Non-pigmented ciliary epithelial cell (primary cell): ENCODE data around the gene MTOR.

Experiments used
- DNase-seq: peaks from one replicate; pipeline ENCODE4 v3.0.0-alpha.2; 2010; ENCODE audit warnings: low read depth

The MTOR gene

GRCh38 chr1:11216074-11216473 is 46.3 kb downstream of the MTOR start:
- DNase-seq, result no peak

GRCh38 chr1:11215381-11216005 is 46.9 kb downstream of the MTOR start:
- DNase-seq, result no peak

GRCh38 chr1:11214698-11215380 is 47.5 kb downstream of the MTOR start:
- no peak for DNase-seq

GRCh38 chr1:11211925-11212587 is 50.3 kb downstream of the MTOR start:
- no peak for DNase-seq

- no peak for DNase-seq
Measured at GRCh38 chr1:11211461-11211860, 50.9 kb downstream of the MTOR start.

- no peak for DNase-seq
Measured at GRCh38 chr1:11207898-11208611, 54.3 kb downstream of the MTOR start.

GRCh38 chr1:11204396-11205190 is 57.8 kb downstream of the MTOR start:
- no peak for DNase-seq

GRCh38 chr1:11198851-11199594 is 63.3 kb downstream of the MTOR start:
- no peak for DNase-seq

- no peak for DNase-seq
Measured at GRCh38 chr1:11198257-11198656, 64.1 kb downstream of the MTOR start.

- DNase-seq, result no peak
Measured at GRCh38 chr1:11197359-11197758, 65.0 kb downstream of the MTOR start.

GRCh38 chr1:11196945-11197344 is 65.4 kb downstream of the MTOR start:
- no peak for DNase-seq

GRCh38 chr1:11194407-11195176 is 67.8 kb downstream of the MTOR start:
- DNase-seq, result no peak

- DNase-seq, result no peak
Measured at GRCh38 chr1:11193376-11193775, 69.0 kb downstream of the MTOR start.

GRCh38 chr1:11188858-11189451 is 73.4 kb downstream of the MTOR start, which contains the start of gene ANGPTL7:
Gene ANGPTL7, plus strand, starts transcription at chr1:11189355. Its CDS starts 225 bp downstream, at chr1:11189580.
- DNase-seq, result no peak

GRCh38 chr1:11188381-11188780 is 74.0 kb downstream of the MTOR start:
- no peak for DNase-seq

- DNase-seq, result no peak
Measured at GRCh38 chr1:11187931-11188330, 74.4 kb downstream of the MTOR start.

GRCh38 chr1:11187494-11187893 is 74.9 kb downstream of the MTOR start:
- no peak for DNase-seq

GRCh38 chr1:11187000-11187399 is 75.4 kb downstream of the MTOR start:
- DNase-seq, result no peak

- DNase-seq, result no peak
Measured at GRCh38 chr1:11184973-11185372, 77.4 kb downstream of the MTOR start.

GRCh38 chr1:11182884-11183283 is 79.5 kb downstream of the MTOR start:
- no peak for DNase-seq
